NB4 (cell line): ENCODE data around the gene RHBDF2.

Experiments
- CTCF ChIP-seq: IDR thresholded peaks from one replicate; pipeline ENCODE4 v1.5.1; 2012; ENCODE audit warnings: low read depth, low read length
- POLR2A ChIP-seq: IDR thresholded peaks from 2 replicates; pipeline ENCODE4 v1.6.1; 2011; ENCODE audit warnings: mild to moderate bottlenecking; ENCODE audit not compliant: insufficient read length; ENCODE audit errors: extremely low read depth

DNA sequence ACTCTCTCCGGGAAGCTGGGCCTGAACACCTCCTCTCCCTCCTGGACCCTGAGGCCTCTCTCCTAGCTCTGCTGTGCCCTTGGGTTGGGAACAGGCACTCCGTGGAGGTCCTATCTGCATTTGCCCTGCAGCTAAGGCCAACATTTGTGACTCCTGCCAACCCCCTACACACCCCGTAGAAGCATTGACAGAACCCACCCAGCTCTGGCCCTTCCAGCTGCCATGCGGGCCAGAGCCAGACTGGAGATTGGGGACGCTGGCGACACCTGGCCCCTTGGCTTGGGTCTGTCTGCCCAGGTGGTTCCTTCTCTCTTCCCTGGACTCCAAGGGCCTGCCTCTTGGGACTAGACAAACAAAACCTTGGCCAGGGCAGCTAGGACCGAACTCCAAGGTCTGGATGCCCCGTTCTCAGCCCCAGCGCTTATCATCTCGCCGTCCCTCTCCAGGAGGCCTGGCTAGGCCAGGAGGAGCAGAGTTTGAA lies 644 bp upstream of the RHBDF2 start:
- TF ChIP-seq CTCF = no peak
- TF ChIP-seq POLR2A = no peak
